ENCODE measurements around the gene ARHGEF7. TPM values are rescaled to one million over a fixed set of nuclear protein-coding genes. Genes with fewer than 3 reads are reported as not detected.

ARHGEF7 gene
- polyA plus RNA-seq, 1 donor (not counting 4 experiments of a cell fraction or from before 2014, with no cell fraction given) = 25.2 TPM

- dilution Hi-C loops (cut with MboI; ENCODE audit: extremely low pct_ligation_motif_present, low sequenced_read_pairs) = no loop called here
- no peak overlapping the region for H3K27ac ChIP-seq (ENCODE audit: control insufficient read depth, insufficient read depth, low read length)
Measured at GRCh38 chr13:111270126-111270525, 155.0 kb downstream of the ARHGEF7 start.

DNA sequence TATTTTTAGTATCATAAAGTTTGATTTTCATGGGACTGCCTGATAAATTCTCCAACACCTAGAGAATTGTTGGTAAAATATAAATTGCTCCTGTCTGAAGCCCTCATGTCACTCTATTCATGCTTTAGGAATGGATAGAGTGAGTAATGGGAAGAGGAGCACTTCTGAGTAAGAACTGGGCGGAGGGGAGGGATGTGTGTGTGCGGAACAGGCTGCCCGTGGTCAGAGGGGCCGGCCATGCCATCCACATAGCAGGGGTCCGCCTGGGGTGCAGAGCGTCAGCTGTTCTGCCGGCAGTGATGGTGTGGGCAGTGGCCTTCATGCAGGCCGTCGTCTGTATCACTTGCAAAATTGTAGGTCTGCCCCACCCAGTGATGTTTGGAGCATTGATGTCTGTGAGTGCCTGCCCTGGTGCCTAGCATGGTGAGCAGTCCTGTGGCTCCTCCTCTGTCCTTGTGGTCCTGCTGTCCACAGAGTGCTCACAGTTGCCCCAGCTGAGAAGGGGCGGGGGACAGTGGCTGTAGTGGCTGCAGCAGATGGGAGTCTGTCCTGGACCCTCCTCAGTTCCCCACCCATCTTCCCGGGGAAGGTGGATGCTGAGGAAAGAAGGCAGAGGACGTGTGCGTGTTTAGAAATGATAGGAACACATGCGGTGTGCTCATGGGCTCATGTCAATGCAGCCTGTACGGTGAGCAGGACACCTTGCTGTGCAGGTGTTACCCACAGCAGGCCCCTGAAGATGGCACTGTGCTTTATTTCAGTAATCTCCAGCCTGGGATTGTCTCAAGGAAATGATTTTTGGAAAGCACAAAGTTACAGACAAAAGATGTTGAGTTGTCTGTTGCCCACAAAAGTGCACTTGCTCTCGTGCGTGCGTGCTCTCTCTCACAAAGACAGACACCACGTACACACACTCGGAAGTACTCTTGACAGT, 155.9 kb downstream of the ARHGEF7 start:
- no peak overlapping the region for H3K4me3 ChIP-seq (ENCODE audit: control insufficient read depth in 2 of 3, extremely low read depth in 1 of 3, insufficient read depth in 2 of 3, low read depth in 1 of 3, low read length in 3 of 3)
- no peaks in the 10 kb centered on the region for H4K20me1 ChIP-seq (ENCODE audit: control insufficient read depth, extremely low read depth, insufficient read depth, low read length)
- FAIRE-seq (no peak), DNase-seq (ENCODE audit: low read depth, low spot score) (no peak)
- H3K27me3 ChIP-seq (ENCODE audit: control insufficient read depth, extremely low read depth, insufficient read depth, low read length) = no peaks in the 10 kb centered on the region
- H3K79me2 ChIP-seq (ENCODE audit: control insufficient read depth, insufficient read depth, low read length) = no peaks in the 10 kb centered on the region
- no peaks in the 10 kb centered on the region for H3K9me1 ChIP-seq (ENCODE audit: control insufficient read depth, extremely low read depth, insufficient read depth, low read length)
- no peak overlapping the region for H3K27ac ChIP-seq (ENCODE audit: control insufficient read depth, insufficient read depth, low read length)
- no peak overlapping the region for H2AFZ ChIP-seq (ENCODE audit: control insufficient read depth, low read length)
- peaks cover 9 to 35% of the 10 kb centered on the region in 2 experiments for H3K36me3 ChIP-seq (ENCODE audit: control insufficient read depth in 2 of 2, extremely low read depth in 1 of 2, insufficient read depth in 2 of 2, low read length in 2 of 2)
- H3K9ac ChIP-seq (ENCODE audit: control insufficient read depth, extremely low read depth, insufficient read depth, low read length) = no peak overlapping the region
- dilution Hi-C loops (cut with MboI; ENCODE audit: extremely low pct_ligation_motif_present, low sequenced_read_pairs) = no loop called here
- no peaks in the 10 kb centered on the region for H3K9me3 ChIP-seq (ENCODE audit: control insufficient read depth, low read depth, low read length)
- no peaks in the 10 kb centered on the region for H3K4me1 ChIP-seq (ENCODE audit: control insufficient read depth, extremely low read depth, insufficient read depth, low read length)
- no peak overlapping the region for H3K4me2 ChIP-seq (ENCODE audit: control insufficient read depth, extremely low read depth, insufficient read depth, low read depth, low read length)
- TF ChIP-seq EZH2 (IDR thresholded peaks at IDR 0.05; ENCODE audit: low read length) (no peak), CTCF (optimal IDR thresholded peaks at IDR 0.05 in 1 of 3, IDR thresholded peaks at IDR 0.05 in 1 of 3, conservative IDR thresholded peaks at IDR 0.05 in 1 of 3; ENCODE audit: extremely low read depth in 1 of 3, insufficient read depth in 2 of 3, low read length in 3 of 3) (no peak)

More at GRCh38 chr13:111270126-111270525, 155.0 kb downstream of the ARHGEF7 start:
- Histone ChIP-seq H3K9me1 (ENCODE audit: control insufficient read depth, extremely low read depth, insufficient read depth, low read length) (no peaks in the 10 kb centered on the region), H3K9ac (ENCODE audit: control insufficient read depth, extremely low read depth, insufficient read depth, low read length) (no peak overlapping the region), H4K20me1 (ENCODE audit: control insufficient read depth, extremely low read depth, insufficient read depth, low read length) (no peaks in the 10 kb centered on the region), H3K4me1 (ENCODE audit: control insufficient read depth, extremely low read depth, insufficient read depth, low read length) (no peaks in the 10 kb centered on the region), H2AFZ (ENCODE audit: control insufficient read depth, low read length) (no peak overlapping the region), H3K9me3 (ENCODE audit: control insufficient read depth, low read depth, low read length) (no peaks in the 10 kb centered on the region), H3K79me2 (ENCODE audit: control insufficient read depth, insufficient read depth, low read length) (no peaks in the 10 kb centered on the region), H3K36me3 (ENCODE audit: control insufficient read depth in 2 of 2, extremely low read depth in 1 of 2, insufficient read depth in 2 of 2, low read length in 2 of 2) (peaks cover 4 to 29% of the 10 kb centered on the region in 2 experiments), H3K4me2 (ENCODE audit: control insufficient read depth, extremely low read depth, insufficient read depth, low read depth, low read length) (no peak overlapping the region), H3K4me3 (ENCODE audit: control insufficient read depth in 2 of 3, extremely low read depth in 1 of 3, insufficient read depth in 2 of 3, low read depth in 1 of 3, low read length in 3 of 3) (no peak overlapping the region), H3K27me3 (ENCODE audit: control insufficient read depth, extremely low read depth, insufficient read depth, low read length) (no peaks in the 10 kb centered on the region)
- TF ChIP-seq EZH2 (IDR thresholded peaks at IDR 0.05; ENCODE audit: low read length) = no peak
- no peak for TF ChIP-seq CTCF (optimal IDR thresholded peaks at IDR 0.05 in 1 of 3, IDR thresholded peaks at IDR 0.05 in 1 of 3, conservative IDR thresholded peaks at IDR 0.05 in 1 of 3; ENCODE audit: extremely low read depth in 1 of 3, insufficient read depth in 2 of 3, low read length in 3 of 3)
- no peak for FAIRE-seq
- no peak for DNase-seq (ENCODE audit: low read depth, low spot score)
